RWPE1 (cell line): ENCODE data around the gene CHRM1.

ENCODE experiments used
- CTCF ChIA-PET: fragments of 350-600 bp; sonication (Branson Sonifier 250); formaldehyde crosslinking; extraction: SDS; loops from one replicate; lab custom pipeline; 2021; lab: Yijun Ruan, JAX
- POLR2A ChIA-PET: fragments of 400-600 bp; formaldehyde crosslinking; extraction: SDS; loops from one replicate; lab custom pipeline; 2020; ENCODE audit warnings: antibody characterized with exemption; ENCODE audit not compliant: low non-redundant PET; lab: Yijun Ruan, JAX
- DNase-seq: peaks from one replicate; pipeline ENCODE4 v3.0.0; 2012; ENCODE audit warnings: low spot score
- H3K27ac ChIP-seq: fragments of 450-650 bp; 2 replicates; pipeline ENCODE4 v1.5.1; 2017
- CTCF ChIP-seq: fragments of 450-650 bp; conservative IDR thresholded peaks from 2 replicates; pipeline ENCODE4 v1.5.1; 2017; ENCODE audit warnings: low read depth, mild to moderate bottlenecking

CHRM1 gene

GRCh38 chr11:62880803-62881578, 40.2 kb downstream of the CHRM1 start, which contains the start of gene SLC3A2:
Gene SLC3A2, plus strand, starts transcription at chr11:62880896. Its CDS starts 128 bp downstream, at chr11:62881024.
- CTCF ChIA-PET, result interaction anchor here (0.6 to 2.4 kb wide), 7 partner anchors 8 to 1387 kb away, joined by 3 to 10 read pairs (median 4); no protein-coding TSS in a partner anchor
- peak; percentile 89 for DNase-seq
- H3K27ac ChIP-seq, result peak within 1 kb of the TSS; percentile 99
- POLR2A ChIA-PET, result interaction anchor here (0.6 to 1.6 kb wide), 6 partner anchors 26 to 64 kb away, joined by 3 to 6 read pairs (median 4); no protein-coding TSS in a partner anchor
- TF ChIP-seq CTCF, result peak; percentile 82

GRCh38 chr11:62880231-62880802, 40.8 kb downstream of the CHRM1 start:
- ChIA-PET CTCF (interaction anchor here (0.6 to 2.4 kb wide), 3 partner anchors 83 to 1388 kb away, joined by 3 to 10 read pairs (median 4); no protein-coding TSS in a partner anchor), POLR2A (interaction anchor here (1.3 kb wide), 1 partner anchor 23 kb away, joined by 12 read pairs; no protein-coding TSS in a partner anchor)
- peak overlapping the region; percentile 99 for H3K27ac ChIP-seq
- peak; percentile 62 for DNase-seq
- no peak for TF ChIP-seq CTCF

GRCh38 chr11:62879235-62879978, 41.8 kb downstream of the CHRM1 start:
- TF ChIP-seq CTCF, result no peak
- H3K27ac ChIP-seq, result peak overlapping the region; percentile 99
- ChIA-PET POLR2A (interaction anchor here (1.3 kb wide), 1 partner anchor 22 kb away, joined by 12 read pairs; no protein-coding TSS in a partner anchor), CTCF (interaction anchor here (0.6 kb wide), 1 partner anchor 82 kb away, joined by 3 read pairs; no protein-coding TSS in a partner anchor)
- no peak for DNase-seq

- ChIA-PET POLR2A (no interaction called here), CTCF (no interaction called here)
- DNase-seq, result no peak
- no peak for TF ChIP-seq CTCF
- H3K27ac ChIP-seq, result 0 out of 2 replicates have a peak overlapping the region, but pooled peaks have one; percentile 39
Measured at GRCh38 chr11:62876712-62877111, 44.5 kb downstream of the CHRM1 start.

- ChIA-PET POLR2A (interaction anchor here (1.4 kb wide), 1 partner anchor 12 kb away, joined by 4 read pairs; no protein-coding TSS in a partner anchor), CTCF (interaction anchor here (0.7 kb wide), 1 partner anchor 83 kb away, joined by 3 read pairs; no protein-coding TSS in a partner anchor)
- no peak for TF ChIP-seq CTCF
- H3K27ac ChIP-seq, result peak overlapping the region; percentile 50
- no peak for DNase-seq
Measured at GRCh38 chr11:62875698-62876478, 45.3 kb downstream of the CHRM1 start.
